ENCODE measurements around the gene CACNA1G. TPM values are rescaled to one million over a fixed set of nuclear protein-coding genes. Genes with fewer than 3 reads are reported as not detected.

The CACNA1G gene
- total and polyA plus RNA-seq, 3 donors from 2014 or later, result 1.3 to 1.7 (median 1.7) TPM

DNA sequence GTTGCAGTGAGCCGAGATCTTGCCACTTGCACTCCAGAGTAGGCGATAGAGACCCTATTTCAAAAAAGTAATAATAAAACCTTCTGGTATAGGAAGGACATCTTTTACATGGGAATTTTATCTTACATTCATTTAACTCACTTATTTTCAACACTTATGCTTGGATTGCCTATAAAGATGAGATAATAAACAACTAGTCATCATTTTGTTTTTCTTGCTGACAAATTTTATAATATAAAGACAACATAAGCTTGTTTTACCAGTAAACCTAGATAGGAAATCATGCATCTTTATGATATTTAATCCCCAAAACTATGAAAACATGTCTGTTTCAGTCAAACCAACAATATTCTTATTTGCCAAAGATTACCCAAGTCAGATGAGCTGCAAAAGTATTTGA is 91.1 kb downstream of the CACNA1G start:
- no peak for DNase-seq
- Histone ChIP-seq H3K4me3 (no peak overlapping the region), H3K4me1 (peaks cover 6% of the 10 kb centered on the region), H3K27ac (no peak overlapping the region), H3K36me3 (ENCODE audit: low read depth, missing control alignments) (no peaks in the 10 kb centered on the region), H3K27me3 (no peaks in the 10 kb centered on the region), H3K9me3 (no peaks in the 10 kb centered on the region)
- intact Hi-C loops (cut with DNase I; ENCODE audit: low total_unique reads), result no loop called here
- TF ChIP-seq POLR2A (IDR thresholded peaks at IDR 0.05), result no peak
- TF ChIP-seq, protein P1, sequence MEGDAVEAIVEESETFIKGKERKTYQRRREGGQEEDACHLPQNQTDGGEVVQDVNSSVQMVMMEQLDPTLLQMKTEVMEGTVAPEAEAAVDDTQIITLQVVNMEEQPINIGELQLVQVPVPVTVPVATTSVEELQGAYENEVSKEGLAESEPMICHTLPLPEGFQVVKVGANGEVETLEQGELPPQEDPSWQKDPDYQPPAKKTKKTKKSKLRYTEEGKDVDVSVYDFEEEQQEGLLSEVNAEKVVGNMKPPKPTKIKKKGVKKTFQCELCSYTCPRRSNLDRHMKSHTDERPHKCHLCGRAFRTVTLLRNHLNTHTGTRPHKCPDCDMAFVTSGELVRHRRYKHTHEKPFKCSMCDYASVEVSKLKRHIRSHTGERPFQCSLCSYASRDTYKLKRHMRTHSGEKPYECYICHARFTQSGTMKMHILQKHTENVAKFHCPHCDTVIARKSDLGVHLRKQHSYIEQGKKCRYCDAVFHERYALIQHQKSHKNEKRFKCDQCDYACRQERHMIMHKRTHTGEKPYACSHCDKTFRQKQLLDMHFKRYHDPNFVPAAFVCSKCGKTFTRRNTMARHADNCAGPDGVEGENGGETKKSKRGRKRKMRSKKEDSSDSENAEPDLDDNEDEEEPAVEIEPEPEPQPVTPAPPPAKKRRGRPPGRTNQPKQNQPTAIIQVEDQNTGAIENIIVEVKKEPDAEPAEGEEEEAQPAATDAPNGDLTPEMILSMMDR (IDR thresholded peaks at IDR 0.05), result no peak
- 92 to 93% methylated on average over 2 of the region's 2 CpGs for WGBS, 2 donors

DNA sequence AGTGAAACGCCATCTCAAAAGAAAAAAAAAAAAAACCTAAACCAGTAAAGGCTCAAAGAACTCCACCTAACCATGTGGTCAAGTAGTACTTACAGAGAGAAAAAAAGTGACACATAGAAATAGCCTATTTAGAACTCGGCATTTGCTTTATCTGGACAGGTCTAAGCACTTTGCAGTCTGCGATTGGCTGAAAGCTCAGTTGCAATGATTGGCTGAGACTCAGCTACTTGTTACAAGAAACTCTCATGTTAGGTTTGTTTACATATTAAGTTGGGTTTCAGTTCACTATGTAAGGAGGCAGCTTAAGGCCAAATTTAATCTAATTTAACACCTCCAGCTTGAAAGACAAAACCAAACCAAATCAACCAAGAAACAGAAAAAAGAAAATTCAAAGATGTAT is 93.2 kb downstream of the CACNA1G start:
- WGBS, 2 donors, result 83% methylated on average over 3 of the region's 3 CpGs
- Histone ChIP-seq H3K27me3 (no peaks in the 10 kb centered on the region), H3K4me1 (peaks cover 6% of the 10 kb centered on the region), H3K9me3 (no peaks in the 10 kb centered on the region), H3K36me3 (ENCODE audit: low read depth, missing control alignments) (no peaks in the 10 kb centered on the region), H3K4me3 (no peak overlapping the region), H3K27ac (no peak overlapping the region)
- TF ChIP-seq, protein P1 (IDR thresholded peaks at IDR 0.05), result no peak
- no peak for TF ChIP-seq POLR2A (IDR thresholded peaks at IDR 0.05)
- no peak for DNase-seq
- intact Hi-C loops (cut with DNase I; ENCODE audit: low total_unique reads), result no loop called here

DNA sequence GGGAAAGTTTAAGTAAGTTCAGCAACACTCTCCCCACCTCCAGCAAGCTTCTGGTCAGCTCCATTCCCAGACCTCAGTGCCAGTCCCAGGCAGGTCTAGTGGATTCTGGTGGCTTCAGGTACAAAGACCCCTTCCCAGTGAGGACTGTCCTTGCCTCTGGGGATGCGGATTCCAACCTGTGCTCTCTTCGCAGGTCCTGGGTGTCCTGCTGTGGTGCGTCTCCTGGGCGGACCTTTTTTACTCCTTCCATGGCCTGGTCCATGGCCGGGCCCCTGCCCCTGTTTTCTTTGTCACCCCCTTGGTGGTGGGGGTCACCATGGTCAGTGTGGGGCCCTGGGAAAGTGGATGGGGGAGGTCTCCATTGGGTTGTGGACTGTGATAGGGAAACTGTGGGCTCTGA is 96.0 kb downstream of the CACNA1G start:
- DNase-seq, result no peak
- 86 to 94% methylated on average over 5 of the region's 5 CpGs for WGBS, 2 donors
- H3K27ac ChIP-seq, result no peak overlapping the region

DNA sequence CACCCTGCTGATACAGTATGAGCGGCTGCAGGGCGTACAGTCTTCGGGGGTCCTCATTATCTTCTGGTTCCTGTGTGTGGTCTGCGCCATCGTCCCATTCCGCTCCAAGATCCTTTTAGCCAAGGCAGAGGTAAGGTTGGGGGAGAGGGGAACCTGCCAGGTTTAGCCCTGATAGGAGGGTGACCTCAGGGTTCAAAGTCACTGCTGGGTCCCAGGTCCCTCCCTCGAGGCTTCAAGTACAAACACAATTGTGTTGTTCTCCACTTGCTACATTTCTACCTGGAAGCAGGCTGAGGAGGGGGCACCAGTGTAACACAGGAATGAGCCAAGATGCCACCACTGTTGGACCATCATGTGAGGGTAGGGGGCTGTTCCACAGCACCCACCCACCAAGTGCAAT is 96.5 kb downstream of the CACNA1G start:
- TF ChIP-seq POLR2A (IDR thresholded peaks at IDR 0.05), result no peak
- TF ChIP-seq, protein P1 (IDR thresholded peaks at IDR 0.05), result no peak
- WGBS, 2 donors, result 87 to 89% methylated on average over 6 to 7 of the region's 7 CpGs
- DNase-seq, result no peak

More for the DNA sequence above, 96.0 kb downstream of the CACNA1G start:
- H3K36me3 ChIP-seq (ENCODE audit: low read depth, missing control alignments), result no peaks in the 10 kb centered on the region
- TF ChIP-seq, protein P1 (IDR thresholded peaks at IDR 0.05), result no peak
- TF ChIP-seq POLR2A (IDR thresholded peaks at IDR 0.05), result no peak
- intact Hi-C loops (cut with DNase I; ENCODE audit: low total_unique reads), result no loop called here
- peaks cover 11% of the 10 kb centered on the region for H3K4me1 ChIP-seq
- no peaks in the 10 kb centered on the region for H3K27me3 ChIP-seq
- no peaks in the 10 kb centered on the region for H3K9me3 ChIP-seq
- H3K4me3 ChIP-seq, result no peak overlapping the region

DNA sequence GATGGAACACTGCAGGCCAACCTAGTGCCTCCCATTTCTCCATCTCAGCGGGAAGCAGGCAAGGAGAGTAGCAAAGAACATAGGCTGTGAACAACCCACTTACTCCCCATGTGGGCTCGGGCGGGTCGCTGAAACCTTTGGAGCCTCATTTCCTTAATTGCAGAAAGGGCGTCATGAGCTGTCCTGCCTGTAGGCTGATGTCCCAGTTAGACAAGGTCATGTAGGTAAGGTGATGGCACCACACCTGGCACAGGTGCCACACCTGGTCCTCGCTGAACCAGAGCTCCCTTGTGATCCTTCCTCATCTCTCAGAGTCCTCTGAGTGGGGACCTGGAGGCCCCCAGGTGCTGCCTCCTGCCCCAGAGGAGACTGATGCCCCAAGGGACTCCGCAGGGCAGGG is 97.1 kb downstream of the CACNA1G start:
- Histone ChIP-seq H3K27ac (no peak overlapping the region), H3K9me3 (no peaks in the 10 kb centered on the region), H3K36me3 (ENCODE audit: low read depth, missing control alignments) (no peaks in the 10 kb centered on the region), H3K4me1 (peaks cover 14% of the 10 kb centered on the region), H3K27me3 (no peaks in the 10 kb centered on the region), H3K4me3 (no peak overlapping the region)
- WGBS, 2 donors, result 94 to 96% methylated on average over 5 to 7 of the region's 7 CpGs
- no peak for TF ChIP-seq POLR2A (IDR thresholded peaks at IDR 0.05)
- TF ChIP-seq, protein P1 (IDR thresholded peaks at IDR 0.05), result no peak
- no peak for DNase-seq
- intact Hi-C loops (cut with DNase I; ENCODE audit: low total_unique reads), result no loop called here

More for the DNA sequence above, 96.5 kb downstream of the CACNA1G start:
- intact Hi-C loops (cut with DNase I; ENCODE audit: low total_unique reads), result no loop called here
- Histone ChIP-seq H3K27ac (no peak overlapping the region), H3K36me3 (ENCODE audit: low read depth, missing control alignments) (no peaks in the 10 kb centered on the region), H3K4me1 (peaks cover 14% of the 10 kb centered on the region), H3K9me3 (no peaks in the 10 kb centered on the region), H3K4me3 (no peak overlapping the region), H3K27me3 (no peaks in the 10 kb centered on the region)

Data from testis (tissue), 3 donors.